ENCODE measurements around the gene ZNF597.

ZNF597 gene

DNA sequence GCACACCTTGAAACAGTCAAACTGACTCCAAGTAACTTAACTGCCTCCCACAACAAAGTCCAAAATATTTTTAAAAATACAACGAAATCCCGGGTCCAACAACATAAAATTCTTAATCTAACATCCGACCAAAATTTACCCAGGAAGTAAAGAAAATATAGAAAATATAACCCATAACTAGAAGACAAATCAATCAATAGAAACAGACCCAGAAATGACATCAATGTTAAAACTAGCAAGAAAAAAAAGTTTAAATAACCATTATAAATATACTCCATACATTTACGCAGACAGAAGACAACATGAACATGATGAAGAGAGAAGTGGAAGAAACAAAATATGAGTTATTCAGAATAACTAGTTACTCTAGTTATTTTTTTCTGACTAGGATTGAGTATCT is 3.7 kb downstream of the ZNF597 start:
- DNase-seq, result no peak

DNA sequence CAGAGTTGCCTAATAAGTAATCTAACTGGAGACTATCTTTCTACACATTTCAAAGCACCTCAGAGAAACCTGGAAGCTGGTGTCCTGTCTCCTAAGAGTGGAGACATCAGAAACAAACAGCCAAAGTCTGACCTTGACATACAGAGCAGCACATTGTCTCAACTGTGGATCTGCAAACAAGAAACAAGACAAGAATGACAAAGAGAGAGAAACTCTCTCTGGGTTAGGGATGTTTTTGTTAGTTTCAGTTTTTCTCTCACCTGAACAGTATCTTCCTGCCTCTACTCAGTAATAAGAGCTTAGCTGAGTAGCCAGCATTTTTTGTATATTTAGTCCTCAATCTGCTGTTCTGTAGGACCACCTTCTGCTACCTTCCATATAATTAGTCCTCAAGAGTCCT is 8.9 kb downstream of the ZNF597 start:
- DNase-seq, result no peak

DNA sequence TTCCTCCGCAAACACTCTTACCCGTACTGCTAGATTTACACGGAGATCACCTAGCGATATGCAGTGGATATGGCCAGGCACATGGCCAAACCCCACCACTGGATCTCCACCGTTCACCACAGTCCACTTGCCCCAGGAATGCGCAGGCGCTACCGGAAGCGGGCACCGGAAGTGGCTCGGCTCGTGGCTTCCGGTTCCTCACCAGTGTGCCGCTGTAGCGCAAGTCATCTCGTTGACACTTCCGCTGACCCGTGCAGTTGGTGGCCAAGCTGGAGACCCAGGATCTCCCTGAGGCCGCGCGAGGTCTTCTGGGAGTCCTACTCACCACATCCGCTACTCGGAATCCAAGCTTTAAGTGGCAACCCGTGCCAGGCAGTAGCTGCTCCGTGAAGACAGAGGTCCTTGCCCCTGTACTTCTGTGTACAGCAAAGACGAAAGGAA is 11.5 kb downstream of the ZNF597 start:
- DNase-seq, result peak; percentile 17

DNA sequence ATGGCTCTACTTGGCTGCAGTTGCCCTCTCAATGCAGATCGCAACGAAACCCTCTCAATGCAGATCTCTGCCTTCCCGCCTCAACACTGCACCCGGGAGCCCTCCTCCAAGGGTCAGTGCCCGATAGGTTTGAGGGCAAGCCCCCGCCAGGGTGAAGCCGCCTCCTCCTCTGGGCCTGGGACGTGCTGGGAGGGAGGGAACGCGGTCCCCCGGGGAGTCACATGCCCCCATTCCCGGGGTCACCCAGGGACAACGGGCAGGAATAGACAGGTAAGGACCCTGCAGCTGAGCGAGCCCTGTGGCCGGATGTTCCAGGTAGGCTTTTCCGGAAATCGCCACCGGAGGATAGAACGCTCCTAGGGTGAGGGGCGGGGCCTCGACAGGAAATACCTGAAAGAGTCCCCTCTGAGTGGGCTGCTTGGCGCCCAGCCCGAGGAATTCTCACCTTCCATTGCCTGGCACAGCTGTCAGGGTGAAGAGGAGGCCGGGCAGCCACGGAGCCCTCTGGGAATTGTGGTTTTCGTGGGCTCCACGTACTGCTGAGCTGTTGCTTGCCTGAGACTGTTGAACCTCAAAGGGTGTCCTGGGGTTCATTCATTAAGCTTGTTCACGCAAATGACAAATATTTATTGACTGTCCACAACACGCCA is 29.4 kb downstream of the ZNF597 start:
- DNase-seq, result no peak

DNA sequence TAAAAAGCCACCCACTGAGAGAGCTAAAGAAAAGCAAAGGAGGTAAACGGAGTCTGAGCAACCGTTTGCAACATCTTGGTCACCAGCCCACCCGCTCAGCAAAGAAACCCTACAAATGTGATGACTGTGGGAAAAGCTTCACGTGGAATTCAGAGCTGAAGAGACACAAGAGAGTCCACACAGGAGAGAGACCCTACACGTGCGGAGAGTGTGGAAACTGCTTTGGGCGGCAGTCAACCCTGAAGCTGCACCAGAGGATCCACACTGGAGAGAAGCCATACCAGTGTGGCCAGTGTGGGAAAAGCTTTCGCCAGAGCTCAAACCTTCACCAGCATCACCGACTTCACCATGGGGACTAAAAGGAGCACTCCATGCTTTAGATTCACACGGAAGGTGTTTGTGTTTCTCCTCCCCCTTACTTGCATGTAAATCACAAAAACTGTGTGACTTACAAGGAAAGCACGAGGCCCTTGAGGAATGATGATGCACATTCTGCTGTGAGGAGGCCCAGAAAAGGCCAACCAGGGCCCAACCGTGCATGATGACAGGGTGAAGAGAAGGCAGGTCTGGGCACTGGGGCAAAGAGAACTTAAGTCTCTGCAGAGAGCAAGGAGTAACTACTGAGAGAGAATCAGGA is 34.6 kb downstream of the ZNF597 start:
- no peak for DNase-seq

DNA sequence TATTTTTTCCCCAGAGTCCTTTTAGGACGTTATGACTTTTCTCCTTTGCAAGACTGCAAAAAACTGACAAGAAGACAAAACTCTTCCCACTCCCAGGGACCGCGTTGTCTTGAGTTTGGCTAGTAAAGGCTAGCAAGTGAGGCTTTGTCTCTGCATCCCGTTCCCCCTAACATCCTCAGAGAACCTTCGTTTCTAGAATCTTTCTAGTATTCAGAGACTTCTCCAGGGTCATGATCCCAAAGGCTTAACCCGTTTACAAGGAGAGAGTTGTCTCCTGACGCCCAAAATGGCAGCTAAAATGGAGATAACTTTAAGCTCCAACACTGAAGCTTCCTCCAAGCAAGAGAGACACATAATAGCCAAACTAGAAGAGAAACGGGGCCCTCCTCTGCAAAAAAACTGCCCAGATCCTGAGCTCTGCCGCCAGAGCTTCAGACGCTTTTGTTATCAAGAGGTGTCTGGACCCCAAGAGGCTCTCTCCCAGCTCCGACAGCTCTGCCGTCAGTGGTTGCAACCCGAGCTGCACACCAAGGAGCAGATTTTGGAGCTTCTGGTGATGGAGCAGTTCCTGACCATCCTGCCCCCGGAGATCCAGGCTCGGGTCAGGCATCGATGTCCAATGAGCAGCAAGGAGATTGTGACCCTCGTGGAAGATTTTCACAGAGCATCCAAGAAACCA is 41.4 kb downstream of the ZNF597 start:
- DNase-seq, result peak; percentile 9

DNA sequence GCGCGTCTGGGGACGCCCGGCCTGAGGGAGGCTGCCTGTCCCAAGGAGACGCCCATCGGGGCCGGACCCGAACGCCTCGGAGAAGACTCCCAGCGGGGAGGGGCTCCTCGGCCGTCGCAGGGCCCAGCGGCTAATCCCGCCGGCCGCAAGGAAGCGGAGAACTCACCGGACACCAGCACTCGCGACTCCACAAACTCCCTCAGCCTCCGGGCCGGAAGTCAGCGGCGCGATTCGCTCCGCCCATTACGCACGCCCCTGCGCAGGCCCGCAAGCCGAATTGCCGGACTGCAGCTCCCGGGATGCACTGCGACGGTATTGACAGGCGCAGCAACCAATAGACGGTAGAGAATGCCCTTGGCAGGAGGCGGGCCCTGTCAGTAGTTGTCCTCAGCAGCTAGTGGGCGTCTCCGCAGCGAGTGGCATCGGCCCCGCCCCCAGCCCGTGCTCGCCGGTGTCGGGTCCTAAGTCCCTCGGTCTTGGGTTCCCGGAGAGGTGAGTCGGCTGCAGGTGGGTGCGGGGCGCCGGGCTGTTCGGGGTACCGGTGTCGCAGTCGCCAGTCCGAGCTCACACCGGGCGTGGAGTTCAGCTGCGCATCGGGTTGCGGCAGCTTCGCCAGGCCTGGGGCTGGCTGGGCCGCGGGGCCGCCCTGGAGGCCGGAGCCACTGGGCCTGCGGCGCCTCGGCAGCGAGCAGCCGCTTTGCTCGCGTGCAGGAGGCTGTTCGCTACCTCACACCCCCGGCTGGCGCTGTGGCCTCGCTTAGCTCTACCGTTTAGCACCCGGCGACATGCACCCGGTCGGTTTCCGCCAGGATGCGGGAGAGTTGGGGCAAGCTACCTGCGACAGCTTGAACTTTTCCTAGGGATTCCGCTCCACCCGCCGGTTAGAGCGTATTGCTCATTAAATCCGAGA is 42.3 kb downstream of the ZNF597 start, which contains the start of the genes ZNF174 and ZSCAN32:
Gene ZNF174, plus strand, starts transcription at position 437 of the 910 bp plus-strand sequence. CDS start 790 bp downstream, outside the sequence.
Gene ZSCAN32, minus strand, starts transcription at position 226 of the 910 bp plus-strand sequence. CDS start 3,447 bp downstream, outside the sequence.
- peak; percentile 99 for DNase-seq

DNA sequence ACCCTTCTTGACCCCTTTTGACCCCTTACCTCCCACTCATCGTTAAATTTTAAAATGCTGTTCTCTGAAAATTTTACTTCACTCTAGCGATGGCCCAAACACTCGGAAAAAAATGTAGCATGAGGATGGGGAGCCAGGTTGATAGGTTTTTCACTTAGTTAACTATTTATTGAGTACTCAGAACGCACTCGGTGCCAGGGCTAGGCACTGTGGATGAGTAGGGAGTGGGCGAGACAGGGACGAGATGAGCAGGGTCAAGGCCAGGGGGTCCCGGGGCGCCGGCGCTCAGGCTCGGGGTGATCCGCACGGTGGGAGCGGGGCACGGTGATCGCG is 42.9 kb downstream of the ZNF597 start:
- DNase-seq, result no peak

DNA sequence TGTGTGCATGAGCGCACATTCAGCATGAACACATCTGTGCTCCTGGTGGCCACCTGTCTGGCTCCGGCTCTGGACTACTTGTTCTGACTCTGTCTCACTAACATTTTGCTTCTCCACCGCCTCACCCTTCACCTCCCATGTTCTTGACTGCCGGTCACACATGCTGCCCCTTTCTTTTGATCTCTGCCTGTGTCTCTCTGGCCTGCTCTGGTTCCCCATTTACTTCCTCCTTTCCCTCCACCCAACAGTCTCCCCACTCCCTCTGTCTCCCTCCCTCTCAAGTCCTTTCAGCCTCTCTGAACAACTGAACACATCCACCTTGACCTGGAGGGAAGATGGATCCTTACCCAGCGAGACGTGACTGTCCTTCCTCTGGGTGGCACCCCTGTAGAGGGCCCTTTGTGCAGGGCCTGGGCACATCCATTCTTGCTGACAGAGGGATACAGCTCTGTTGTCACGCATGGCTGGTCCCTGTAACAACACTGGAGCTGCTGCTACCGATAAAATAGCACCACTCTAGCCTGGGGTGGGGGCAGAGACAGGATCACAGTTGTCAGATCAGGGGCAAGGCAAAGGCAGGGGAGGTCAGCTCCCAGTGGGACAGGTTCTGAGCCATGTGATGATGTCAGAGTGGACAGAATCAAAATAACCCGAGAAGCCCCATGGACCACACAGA is 53.5 kb downstream of the ZNF597 start:
- DNase-seq, result no peak

DNA sequence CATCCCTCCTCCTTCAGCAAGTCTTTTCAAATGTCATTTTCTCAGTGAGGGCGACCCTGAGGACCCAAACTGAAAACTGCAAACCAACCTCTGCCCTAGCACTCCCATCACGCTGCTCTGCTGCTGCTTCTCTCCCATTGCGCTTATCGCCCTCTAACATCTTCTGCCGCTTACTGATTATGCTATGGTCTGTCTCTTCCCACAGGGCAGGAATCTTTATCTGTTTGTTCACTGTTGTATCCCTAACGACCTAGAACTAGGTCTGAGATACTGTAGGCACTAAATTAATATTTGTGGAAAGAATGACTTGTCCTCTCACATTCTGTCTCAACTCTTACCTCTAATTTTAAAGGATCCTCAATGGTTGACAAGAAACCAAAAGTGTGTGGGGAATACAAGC is 55.0 kb downstream of the ZNF597 start:
- no peak for DNase-seq

DNA sequence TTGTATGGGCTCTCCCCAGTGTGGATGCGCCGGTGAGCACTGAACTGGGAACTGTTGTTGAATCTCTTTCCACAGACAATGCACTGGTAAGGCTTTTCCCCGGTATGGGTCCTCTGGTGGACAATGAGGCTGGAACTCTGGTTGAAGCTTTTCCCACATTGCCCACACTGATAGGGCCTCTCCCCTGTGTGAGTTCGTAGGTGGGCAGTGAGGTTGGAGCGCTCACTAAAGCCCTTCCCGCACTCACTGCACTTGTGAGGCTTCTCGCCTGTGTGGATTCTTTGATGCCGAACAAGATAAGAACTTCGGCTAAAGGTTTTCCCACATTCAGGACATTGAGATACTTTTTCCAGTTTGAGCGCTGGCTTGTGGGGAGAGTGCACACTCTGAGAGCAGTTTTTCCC is 60.3 kb downstream of the ZNF597 start:
- DNase-seq, result no peak

Measured in EL (cell line).